Peyer's patch (tissue), 4 donors: ENCODE results near the gene VMP1.

Source experiments
- POLR2A ChIP-seq, 2 donors: fragments of 450-650 bp; IDR thresholded peaks; one replicate each; pipeline ENCODE4 v1.5.1; 2017; ENCODE audit warnings: antibody characterized with exemption in 2 of 2, mild to moderate bottlenecking in 2 of 2, moderate library complexity in 2 of 2
- TF ChIP-seq, protein P1 (sequence below), 6 experiments: fragments of 450-650 bp in 4 of 6; fragments of 200-600 bp in 2 of 6; sonication (generic) in 1 of 6; IDR thresholded peaks; one replicate each; pipeline ENCODE4 v1.5.1; 2017 to 2019; ENCODE audit warnings: antibody characterized with exemption in 6 of 6, mild to moderate bottlenecking in 3 of 6, moderate library complexity in 1 of 6

GRCh38 chr17:59723041-59723440, 15.6 kb downstream of the VMP1 start:
- TF ChIP-seq, protein P1, sequence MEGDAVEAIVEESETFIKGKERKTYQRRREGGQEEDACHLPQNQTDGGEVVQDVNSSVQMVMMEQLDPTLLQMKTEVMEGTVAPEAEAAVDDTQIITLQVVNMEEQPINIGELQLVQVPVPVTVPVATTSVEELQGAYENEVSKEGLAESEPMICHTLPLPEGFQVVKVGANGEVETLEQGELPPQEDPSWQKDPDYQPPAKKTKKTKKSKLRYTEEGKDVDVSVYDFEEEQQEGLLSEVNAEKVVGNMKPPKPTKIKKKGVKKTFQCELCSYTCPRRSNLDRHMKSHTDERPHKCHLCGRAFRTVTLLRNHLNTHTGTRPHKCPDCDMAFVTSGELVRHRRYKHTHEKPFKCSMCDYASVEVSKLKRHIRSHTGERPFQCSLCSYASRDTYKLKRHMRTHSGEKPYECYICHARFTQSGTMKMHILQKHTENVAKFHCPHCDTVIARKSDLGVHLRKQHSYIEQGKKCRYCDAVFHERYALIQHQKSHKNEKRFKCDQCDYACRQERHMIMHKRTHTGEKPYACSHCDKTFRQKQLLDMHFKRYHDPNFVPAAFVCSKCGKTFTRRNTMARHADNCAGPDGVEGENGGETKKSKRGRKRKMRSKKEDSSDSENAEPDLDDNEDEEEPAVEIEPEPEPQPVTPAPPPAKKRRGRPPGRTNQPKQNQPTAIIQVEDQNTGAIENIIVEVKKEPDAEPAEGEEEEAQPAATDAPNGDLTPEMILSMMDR (IDR thresholded peaks at IDR 0.05), result no peak
- no peak for TF ChIP-seq POLR2A (IDR thresholded peaks at IDR 0.05)
